ENCODE results near the gene PLEKHA5. TPM values are rescaled to one million over a fixed set of nuclear protein-coding genes. Genes with fewer than 3 reads are reported as not detected.

The PLEKHA5 gene
- total RNA-seq, 6 experiments from 2014 or later = 15.7 to 22.6 (median 18.6) TPM

DNA sequence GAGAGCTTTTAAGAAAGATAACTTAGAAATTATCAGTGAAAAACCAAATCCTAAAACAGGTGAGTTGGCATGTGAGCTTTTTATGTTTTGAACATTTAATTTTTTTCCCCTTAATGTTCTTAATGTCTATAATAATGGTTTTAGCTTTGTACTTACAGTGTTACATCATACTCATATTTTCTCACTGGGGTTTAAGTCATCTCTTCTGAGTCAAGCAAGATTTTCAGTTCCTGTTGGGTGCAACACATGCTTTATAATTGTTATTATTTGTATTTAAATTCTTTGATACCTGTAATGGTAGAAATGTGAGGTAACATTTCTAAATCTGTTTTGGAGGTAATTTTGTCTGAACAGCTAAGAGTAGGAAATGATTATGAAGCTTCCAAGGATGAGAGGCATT is 113.0 kb downstream of the PLEKHA5 start:
- Mint-ChIP-seq H3K4me3 (no peak overlapping the region), H3K4me1 (ENCODE audit: low read depth) (peaks cover 25% of the 10 kb centered on the region), H3K36me3 (ENCODE audit: low read depth) (no peaks in the 10 kb centered on the region), H3K27me3 (ENCODE audit: insufficient read depth) (no peaks in the 10 kb centered on the region), H3K9me3 (no peaks in the 10 kb centered on the region), H3K27ac (0 out of 2 replicates have a peak overlapping the region, but pooled peaks have one; percentile 2)
- TF ChIP-seq, protein P1, sequence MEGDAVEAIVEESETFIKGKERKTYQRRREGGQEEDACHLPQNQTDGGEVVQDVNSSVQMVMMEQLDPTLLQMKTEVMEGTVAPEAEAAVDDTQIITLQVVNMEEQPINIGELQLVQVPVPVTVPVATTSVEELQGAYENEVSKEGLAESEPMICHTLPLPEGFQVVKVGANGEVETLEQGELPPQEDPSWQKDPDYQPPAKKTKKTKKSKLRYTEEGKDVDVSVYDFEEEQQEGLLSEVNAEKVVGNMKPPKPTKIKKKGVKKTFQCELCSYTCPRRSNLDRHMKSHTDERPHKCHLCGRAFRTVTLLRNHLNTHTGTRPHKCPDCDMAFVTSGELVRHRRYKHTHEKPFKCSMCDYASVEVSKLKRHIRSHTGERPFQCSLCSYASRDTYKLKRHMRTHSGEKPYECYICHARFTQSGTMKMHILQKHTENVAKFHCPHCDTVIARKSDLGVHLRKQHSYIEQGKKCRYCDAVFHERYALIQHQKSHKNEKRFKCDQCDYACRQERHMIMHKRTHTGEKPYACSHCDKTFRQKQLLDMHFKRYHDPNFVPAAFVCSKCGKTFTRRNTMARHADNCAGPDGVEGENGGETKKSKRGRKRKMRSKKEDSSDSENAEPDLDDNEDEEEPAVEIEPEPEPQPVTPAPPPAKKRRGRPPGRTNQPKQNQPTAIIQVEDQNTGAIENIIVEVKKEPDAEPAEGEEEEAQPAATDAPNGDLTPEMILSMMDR (IDR thresholded peaks at IDR 0.05) = no peak
- DNase-seq = no peak

DNA sequence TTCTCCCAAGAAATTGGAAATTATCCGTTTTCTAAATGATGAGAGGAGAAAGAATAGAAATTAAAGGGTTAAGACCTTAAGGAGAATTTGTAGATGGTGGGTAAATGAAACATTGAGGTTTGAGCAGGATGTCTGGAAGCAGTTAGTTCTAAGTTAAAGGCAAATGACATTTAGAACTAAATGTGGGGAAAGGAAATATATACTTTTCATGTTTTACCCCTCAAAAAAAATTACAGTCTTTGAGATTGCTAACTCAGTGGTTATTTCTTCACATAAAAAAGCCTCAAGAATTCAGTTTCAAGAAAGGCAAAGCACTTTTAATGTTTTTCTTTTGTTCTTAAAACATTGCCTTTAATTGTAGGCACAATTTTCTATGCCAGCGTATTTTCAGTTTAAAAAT is 114.0 kb downstream of the PLEKHA5 start:
- H3K27me3 Mint-ChIP-seq (ENCODE audit: insufficient read depth) = no peaks in the 10 kb centered on the region
- no peaks in the 10 kb centered on the region for H3K36me3 Mint-ChIP-seq (ENCODE audit: low read depth)
- H3K4me1 Mint-ChIP-seq (ENCODE audit: low read depth) = peaks cover 25% of the 10 kb centered on the region
- no peak overlapping the region for H3K27ac Mint-ChIP-seq
- no peaks in the 10 kb centered on the region for H3K9me3 Mint-ChIP-seq
- no peak overlapping the region for H3K4me3 Mint-ChIP-seq
- no peak for DNase-seq
- TF ChIP-seq, protein P1 (IDR thresholded peaks at IDR 0.05) = no peak

DNA sequence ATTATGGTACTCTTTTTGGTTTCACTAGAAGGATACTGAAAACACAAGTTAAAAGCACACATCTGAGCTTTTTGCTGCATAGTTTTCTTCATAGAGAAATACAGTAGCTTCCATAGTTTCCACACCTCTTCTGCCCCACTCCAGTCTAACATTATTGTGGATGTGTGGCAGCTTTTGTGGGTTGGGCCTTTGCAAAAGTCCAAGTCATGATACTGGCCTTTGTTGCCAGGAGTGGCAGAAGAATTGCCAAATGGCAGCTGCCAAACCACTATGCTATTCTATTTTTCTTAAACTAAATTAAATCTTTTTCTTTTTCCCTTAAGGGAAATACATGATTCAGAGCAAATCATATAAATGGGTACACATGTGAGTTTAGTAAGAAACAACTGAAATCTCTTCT is 114.8 kb downstream of the PLEKHA5 start:
- Mint-ChIP-seq H3K4me3 (no peak overlapping the region), H3K36me3 (ENCODE audit: low read depth) (no peaks in the 10 kb centered on the region), H3K9me3 (no peaks in the 10 kb centered on the region), H3K27ac (no peak overlapping the region), H3K4me1 (ENCODE audit: low read depth) (peaks cover 23% of the 10 kb centered on the region), H3K27me3 (ENCODE audit: insufficient read depth) (no peaks in the 10 kb centered on the region)
- no peak for DNase-seq
- TF ChIP-seq, protein P1 (IDR thresholded peaks at IDR 0.05) = no peak

DNA sequence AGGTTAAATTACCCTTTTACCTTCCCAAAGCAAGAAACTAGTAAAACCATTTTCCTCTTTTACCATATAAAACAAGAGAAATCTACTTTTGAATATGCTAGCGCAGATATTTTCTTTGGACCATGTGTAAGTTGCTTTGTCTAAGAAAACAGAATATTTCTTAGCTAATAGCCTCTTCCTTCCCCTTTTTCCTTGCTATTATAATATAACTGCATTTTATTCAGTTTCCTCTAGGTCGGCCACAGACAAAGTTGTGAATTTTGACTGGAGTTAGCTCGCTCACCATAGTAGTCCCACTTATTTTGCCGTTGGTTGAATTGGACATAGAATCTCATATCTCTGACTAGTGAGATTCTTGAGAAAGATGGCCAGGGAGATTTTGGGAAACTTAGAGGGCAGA is 115.6 kb downstream of the PLEKHA5 start:
- Mint-ChIP-seq H3K27ac (no peak overlapping the region), H3K4me3 (no peak overlapping the region), H3K4me1 (ENCODE audit: low read depth) (peaks cover 20% of the 10 kb centered on the region), H3K9me3 (no peaks in the 10 kb centered on the region), H3K27me3 (ENCODE audit: insufficient read depth) (no peaks in the 10 kb centered on the region), H3K36me3 (ENCODE audit: low read depth) (no peaks in the 10 kb centered on the region)
- TF ChIP-seq, protein P1 (IDR thresholded peaks at IDR 0.05) = no peak
- DNase-seq = no peak

DNA sequence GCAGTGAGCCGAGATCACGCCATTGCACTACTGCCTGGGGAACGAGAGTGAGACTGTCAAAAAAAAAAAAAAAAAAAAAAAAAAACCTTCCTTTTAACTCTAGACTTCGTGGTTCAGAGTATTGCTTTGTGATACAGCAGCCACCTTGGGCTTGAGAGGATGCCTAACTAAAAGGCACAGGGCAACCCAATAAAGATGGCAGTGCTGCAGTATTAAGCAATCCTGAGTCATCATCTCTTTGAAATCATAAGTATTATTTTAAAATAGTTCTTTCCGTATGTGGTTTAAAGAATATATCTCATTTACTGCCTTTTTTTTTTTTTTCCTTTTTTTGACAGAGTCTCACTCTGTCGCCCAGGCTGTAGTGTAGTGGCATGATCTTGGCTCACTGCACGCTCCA is 116.1 kb downstream of the PLEKHA5 start:
- no peak overlapping the region for H3K27ac Mint-ChIP-seq

More for the DNA sequence above, 116.1 kb downstream of the PLEKHA5 start:
- DNase-seq = no peak
- Mint-ChIP-seq H3K4me3 (no peak overlapping the region), H3K27me3 (ENCODE audit: insufficient read depth) (no peaks in the 10 kb centered on the region), H3K36me3 (ENCODE audit: low read depth) (no peaks in the 10 kb centered on the region), H3K9me3 (no peaks in the 10 kb centered on the region), H3K4me1 (ENCODE audit: low read depth) (peaks cover 20% of the 10 kb centered on the region)
- TF ChIP-seq, protein P1 (IDR thresholded peaks at IDR 0.05) = no peak

Measured in HFFc6 (cell line).